Stimulated activated CD4-positive, alpha-beta T cell treated with anti-CD3 and anti-CD28 coated beads, Interleukin-15, amount 100 ng/mL, for 1 hour (primary cell): ENCODE data around the gene TRIM10.
"Not testable (repeated sequence)": the region's sequence is repeated elsewhere in the genome, so short reads cannot be mapped to it uniquely, and the experiment has no call there.

Source experiments
- DNase-seq, 2 donors: peaks; one replicate each; pipeline ENCODE4 v3.0.0-alpha.2; 2020; ENCODE audit warnings: low read depth in 1 of 2, low spot score in 1 of 2

The TRIM10 gene

DNA sequence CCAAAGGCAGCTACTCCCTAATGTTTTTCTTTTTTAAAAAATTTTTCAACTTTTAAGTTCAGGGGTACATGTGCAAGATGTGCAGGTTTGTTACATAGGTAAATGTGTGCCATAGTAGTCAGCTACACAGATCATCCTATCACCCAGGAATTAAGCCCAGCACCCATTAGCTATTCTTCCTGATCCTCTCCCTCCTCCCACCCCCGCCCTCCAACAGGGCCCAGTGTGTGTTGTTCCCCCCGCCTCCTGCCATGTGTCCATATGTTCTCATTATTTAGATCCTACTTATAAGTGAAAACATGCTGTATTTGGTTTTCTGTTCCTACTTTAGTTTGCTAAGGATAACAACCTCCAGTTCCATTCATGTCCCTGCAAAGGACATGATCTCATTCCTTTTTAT is 14.8 kb upstream of the TRIM10 start:
- DNase-seq: no peak

DNA sequence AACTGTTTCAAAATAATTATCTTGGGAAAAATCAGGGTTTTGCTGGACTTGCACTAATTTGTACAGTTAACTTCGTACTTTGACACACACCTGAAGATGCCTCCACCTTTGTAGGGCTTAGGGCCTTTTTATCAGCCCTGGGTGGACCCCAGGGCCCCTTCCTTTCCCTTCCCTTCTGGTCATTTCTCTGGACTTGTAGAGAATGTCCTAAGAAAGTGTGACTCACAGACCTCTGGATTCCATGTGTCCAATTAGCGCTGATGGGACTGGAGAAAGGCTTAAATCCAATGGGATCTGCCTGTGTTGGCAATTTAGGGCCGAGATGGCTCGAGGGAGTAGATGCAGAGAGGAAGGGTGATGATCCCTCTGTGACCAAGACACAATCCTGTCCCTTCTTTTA is 11.7 kb upstream of the TRIM10 start:
- DNase-seq: no peak

DNA sequence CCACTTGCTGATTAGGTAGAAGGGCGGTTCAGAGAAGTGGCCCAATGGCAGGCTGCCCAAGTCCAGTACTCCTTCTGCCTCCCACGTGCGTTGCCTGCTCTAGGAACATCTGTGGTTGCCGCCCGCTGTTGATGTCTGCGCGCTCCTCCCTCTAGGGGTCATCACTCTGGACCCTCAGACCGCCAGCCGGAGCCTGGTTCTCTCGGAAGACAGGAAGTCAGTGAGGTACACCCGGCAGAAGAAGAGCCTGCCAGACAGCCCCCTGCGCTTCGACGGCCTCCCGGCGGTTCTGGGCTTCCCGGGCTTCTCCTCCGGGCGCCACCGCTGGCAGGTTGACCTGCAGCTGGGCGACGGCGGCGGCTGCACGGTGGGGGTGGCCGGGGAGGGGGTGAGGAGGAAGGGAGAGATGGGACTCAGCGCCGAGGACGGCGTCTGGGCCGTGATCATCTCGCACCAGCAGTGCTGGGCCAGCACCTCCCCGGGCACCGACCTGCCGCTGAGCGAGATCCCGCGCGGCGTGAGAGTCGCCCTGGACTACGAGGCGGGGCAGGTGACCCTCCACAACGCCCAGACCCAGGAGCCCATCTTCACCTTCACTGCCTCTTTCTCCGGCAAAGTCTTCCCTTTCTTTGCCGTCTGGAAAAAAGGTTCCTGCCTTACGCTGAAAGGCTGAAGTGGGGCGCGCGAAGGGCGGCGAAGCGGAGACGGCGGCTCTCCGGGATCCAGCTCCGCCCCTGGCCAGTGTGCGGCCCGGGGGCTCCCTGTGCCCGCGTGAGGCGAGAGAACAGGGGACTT is 10.9 kb upstream of the TRIM10 start:
- DNase-seq: no peak

DNA sequence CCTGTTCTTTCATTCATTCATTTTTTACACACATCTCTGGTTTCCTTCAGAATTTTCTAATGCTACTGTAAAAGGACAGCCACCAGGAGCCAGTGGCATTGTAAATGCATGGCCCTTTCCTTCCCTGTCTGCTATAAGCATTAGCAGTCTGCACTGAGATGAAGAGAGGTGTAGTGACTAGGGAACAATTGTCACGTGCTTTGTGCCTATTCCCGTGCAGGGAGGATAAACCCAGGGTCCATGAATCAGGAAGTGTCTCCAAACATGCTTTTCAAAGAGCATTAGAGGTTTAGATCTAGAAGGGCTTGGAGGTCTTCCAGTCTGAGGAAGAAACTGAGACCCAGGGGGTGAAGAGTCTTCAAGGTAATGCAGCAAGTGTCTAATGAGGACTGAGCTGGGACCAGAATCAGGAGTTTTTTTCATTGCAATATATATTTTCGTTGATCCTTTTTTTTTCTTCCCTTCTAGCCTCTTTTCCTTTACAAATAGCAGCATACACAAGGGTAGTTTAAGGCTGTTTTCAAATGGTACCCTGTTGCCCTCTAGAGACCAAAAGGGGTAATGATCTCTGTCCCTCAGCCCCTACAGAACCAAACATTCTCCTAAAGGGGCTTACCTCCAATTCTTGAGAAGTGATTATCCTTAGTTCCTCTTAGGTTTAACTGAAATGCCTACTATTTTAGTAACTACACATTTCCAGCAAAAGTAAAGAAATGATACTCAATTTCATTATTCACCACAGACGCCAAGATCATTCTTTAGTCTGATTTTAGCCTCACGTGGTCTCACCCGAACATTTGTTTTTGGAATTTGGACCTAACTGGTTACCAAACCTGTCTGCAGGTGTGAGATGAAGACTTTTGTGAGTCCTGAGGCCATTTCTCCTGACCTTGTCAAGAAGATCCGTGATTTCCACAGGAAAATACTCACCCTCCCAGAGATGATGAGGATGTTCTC is 8.9 kb upstream of the TRIM10 start:
- DNase-seq: no peak

DNA sequence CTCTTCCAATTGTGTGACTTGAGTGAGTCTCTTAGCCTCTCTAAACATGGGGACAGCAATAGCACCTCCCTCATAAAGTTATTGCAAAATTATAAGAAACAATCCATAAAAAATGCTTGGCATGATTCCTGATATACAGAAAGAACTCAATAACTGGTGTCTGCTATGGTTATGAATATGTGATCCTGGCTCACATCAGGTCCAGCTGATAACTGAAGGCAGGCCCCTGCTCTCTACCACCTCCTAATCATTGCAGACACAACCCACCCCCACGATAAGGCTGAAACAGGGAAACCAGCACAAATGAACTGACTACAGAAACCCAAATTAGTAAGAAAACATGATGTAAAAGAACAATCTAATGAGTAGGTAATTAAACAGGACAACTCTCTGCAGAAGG is 7.7 kb upstream of the TRIM10 start:
- no peak for DNase-seq

DNA sequence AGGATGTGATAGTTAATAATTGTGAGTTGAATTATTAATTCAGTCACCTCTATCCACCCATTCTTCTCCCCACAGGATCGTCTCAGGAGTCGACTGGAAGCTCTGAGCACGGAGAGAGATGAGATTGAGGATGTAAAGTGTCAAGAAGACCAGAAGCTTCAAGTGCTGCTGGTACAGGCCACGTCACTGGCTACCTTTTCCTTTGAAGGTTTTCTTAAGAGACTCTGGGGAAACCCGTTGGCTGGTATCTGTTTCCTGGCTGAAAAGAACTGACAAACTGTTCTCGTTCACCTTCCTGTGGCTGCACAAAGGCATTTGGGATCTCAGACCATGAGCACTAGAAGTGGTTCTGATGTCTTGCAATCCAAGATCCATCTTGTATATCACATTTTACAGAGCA is 6.1 kb upstream of the TRIM10 start:
- DNase-seq: no peak

DNA sequence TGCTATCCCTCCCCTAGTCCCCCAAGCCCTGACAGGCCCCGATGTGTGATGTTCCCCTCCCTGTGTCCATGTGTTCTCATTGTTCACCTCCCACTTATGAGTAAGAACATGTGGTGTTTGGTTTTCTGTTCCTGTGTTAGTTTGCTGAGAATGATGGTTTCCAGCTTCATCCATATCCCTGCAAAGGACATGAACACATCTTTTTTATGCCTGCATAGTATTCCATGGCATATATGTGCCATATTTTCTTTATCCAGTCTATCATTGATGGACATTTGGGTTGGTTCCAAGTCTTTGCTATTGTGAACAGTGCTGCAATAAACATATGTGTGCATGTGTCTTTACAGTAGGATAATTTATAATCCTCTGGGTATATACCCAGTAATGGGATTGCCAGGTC is 4.2 kb upstream of the TRIM10 start:
- DNase-seq: not testable (repeated sequence)

DNA sequence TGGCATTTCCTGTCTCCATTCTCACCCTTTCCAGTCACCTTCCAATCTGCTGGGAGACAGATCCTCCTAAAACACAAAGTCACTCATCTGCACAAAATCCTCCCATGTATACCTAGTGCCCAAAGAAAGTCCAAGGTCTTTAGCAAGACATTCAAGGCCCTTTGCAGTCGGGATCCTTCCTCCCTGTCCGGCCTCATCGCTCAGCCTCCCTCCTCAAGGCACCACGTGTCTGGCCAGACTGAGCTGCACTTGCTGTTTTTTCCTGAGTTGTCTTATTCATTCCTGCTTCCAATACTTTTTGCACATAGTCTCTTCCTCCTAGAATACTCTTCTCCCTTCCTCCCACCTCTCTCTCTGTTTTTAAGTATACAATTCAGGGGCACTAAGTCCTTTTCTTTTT is 3.7 kb upstream of the TRIM10 start:
- no peak for DNase-seq

DNA sequence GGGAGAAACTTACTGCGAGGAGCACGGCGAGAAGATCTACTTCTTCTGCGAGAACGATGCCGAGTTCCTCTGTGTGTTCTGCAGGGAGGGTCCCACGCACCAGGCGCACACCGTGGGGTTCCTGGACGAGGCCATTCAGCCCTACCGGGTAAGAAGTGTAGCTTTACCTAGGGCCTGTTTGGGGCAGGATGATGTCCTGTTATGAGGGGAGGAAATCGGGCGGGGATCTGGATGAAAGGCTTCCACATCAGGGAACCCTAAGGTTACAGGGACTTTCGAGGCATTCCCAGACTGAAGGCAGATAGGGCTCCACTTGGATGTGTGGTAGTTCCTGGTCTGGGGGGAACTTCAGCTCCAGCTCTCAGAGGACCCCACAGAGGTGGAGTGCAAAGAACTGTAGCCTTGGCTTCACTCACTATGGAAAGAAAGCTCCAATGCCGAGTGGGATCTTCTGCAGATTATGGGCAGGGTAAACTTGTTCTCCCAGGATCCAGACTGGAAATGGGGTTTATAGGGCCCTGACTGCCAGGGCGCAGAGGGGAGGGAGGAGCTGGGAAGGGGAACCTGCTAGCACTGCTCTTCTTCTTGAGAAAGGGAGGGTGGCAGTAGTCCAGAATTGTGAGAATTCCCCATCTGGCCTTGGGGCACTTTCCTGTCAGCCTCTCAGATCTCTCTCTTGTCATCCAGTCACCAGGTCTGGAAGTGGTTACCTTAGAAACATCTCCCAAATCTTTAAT is 3.1 kb upstream of the TRIM10 start:
- no peak for DNase-seq

DNA sequence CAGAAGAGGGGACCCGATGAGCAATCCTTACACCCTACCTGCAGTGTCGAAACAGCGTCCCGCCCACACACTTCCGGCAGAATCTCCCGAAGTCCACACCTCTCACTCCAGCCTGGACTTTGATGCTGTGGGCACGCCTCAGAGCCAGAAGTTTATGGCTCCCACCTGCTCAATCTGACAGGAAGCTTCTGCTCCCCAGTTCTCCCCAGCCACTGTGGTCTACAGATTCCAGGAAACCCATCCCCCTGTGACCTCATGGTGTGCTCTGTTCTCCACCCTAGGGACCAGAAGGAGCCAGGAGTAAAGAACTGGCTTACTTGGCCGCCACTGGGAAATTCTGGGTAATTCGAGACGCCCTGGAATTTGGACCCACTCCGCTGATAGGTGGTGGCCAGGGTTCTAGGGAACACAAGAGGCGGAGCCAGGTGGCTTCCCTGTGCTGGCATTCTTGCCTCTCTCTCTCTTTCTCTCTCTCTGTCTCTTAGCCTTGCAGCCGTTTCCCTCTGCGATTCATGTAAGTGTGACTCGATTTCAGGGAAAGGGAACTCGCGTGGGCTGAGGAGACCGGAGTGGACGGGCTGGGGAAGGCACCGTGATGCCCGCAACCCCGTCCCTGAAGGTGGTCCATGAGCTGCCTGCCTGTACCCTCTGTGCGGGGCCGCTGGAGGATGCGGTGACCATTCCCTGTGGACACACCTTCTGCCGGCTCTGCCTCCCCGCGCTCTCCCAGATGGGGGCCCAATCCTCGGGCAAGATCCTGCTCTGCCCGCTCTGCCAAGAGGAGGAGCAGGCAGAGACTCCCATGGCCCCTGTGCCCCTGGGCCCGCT is 2.3 kb upstream of the TRIM10 start, which contains the start of gene TRIM15:
Gene TRIM15 (plus strand): TSS at position 457 of the 828 bp plus-strand sequence. CDS start 139 bp downstream, at position 596.
- DNase-seq: peak in 1 of 2 donors; percentile 38

DNA sequence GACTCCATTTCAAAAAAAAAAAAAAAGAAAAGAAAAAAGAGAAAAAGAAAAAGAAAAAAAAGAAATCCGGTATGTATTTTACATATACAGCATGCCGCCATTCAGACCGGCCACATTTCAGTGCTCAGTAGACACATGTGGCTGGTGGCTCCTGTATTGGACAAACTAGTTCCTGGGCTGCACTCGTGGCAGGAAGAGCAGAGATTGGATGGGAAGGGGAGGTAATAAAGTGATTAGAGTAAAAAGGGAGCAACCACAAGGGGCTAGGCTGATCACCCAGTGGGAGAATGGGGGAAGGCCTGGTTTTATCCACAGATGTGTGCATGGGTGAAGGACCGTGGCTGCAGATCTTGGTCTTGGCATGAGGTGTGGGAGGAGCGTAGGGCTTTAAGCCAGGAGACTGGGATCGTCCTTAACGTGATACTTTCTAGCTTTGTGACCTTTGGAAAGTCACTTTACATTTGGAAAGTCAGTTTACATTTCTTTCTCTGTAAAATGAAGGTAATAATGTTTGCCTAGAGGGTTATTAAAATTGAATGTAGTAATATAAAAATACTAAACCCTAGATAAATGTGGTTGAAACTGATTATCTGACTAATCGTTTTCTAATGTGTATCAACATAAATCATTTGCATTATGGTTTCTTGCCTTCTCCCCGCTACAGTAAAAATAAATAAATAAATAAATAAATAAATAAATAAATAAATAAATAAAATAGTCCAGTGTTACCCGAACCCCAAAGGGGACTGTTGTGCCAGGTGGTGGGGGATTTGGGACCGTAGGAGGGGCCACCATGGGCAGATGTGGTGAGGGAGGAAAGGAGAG is 1.5 kb upstream of the TRIM10 start:
- no peak for DNase-seq

DNA sequence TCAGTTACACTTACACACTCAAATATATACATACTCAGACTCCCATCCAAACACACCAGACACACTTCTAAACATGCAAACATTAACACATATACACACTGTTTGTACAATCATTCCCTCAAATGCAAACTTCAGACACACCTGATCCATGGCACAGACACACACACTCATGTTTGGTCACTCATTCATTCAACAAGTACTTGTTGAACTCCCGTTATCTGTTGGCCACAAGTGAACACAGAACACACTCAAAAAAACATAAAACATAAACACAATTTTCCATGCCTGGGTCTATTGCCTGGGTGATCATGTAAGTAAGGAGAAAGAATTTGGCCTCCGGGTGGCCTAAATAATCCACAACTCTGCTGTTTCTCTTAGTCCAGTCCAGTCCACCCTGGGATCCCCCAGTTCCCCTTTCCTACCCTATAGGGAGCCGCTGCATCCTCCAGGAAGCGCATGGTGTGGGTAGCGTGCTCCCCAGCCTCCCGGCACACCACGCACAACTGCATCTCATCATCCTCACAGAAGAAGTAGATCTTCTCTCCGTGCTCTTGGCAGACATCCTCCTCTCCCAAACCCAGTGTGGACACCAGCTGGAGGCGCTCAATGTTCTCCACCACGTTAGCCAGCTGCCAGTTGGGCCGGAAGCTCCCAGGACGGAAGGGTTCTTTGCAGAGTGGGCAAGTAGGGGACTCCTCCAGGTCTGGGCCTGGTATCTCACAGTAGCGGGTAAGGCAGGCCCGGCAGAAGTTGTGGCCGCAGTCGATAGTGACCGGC is 815 bp downstream of the TRIM10 start:
- no peak for DNase-seq

DNA sequence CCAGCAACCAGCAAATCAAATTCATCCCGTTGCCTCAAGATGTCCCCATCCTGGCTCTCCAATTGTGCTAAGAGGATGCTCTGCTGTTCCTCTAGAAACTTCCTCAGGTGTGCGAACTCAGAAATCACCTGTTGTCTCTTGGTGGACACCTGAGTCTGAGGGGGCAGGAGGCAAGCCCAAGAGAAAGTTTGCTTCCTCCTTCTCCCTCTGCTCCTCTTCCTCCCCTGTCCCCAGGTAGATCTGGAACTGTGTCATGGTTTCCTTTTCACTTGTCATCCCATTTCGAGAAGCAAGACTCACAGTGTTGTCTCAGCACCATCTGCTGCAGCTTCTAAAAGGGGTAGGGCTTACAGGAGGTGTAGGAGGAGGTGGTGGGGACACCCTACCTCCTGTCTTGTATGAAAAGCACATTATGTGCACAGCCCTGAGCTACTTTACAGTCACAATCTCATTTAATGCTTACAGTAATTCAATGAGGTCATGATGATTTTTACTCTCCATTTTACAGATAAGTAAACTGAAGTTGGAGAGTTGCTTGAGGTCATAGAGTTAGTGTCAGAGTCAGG is 2.5 kb downstream of the TRIM10 start:
- DNase-seq: no peak

DNA sequence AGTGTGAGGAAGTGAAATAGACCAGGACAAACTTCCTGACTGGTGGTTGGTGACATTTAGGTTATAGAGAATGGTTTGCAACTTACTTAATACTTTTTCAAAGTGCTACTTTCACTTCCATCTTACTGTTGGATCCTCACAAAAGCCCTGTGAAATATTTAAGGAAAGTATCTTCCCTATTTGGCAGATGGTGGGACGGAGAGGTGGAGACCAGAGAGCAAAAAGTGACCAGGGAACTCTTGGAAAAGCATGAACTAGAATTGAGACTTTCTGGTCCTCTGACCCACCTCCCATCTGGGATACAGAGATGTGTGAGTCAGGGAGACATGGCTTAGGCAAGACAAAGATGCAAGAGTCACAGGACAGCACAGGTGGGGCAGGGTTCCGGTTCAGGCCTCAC is 3.0 kb downstream of the TRIM10 start:
- no peak for DNase-seq

DNA sequence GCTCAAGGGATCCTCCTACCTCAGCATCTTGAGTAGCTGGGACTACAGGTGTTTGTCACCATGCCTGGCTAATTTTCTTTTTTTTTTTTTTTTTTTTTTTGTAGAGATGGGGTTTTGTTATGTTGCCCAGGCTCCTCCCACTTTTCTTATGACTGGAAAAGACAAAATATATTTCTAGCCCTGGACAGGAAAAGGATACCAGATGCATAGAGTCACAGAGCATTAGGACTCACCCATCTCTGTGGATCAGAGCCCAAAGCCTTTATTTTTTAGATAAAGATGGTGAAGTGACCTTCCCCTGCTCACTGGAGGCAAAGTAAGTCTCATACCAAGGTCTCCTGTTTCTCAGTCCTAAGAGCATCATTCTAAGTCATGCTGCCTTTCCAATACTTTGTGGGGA is 3.4 kb downstream of the TRIM10 start:
- DNase-seq: no peak

DNA sequence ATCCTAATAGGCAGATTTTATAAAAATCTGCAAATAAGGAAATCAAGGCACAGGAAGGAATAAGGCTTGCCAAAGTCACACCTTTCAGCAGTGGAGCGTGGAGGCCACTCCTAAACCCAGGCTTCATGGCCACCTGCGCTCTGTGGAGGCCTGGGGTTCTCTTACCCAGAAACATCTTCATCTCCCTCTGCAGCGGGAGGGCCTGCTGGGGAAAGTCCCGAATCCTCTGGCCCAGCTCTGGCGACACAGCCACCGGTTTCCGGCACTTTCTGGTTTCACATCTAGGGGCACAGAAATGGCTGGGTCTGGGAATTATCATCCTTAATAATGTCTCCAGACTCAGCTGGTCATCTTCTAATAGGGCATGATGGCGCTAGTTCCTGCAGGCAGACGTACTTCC is 4.2 kb downstream of the TRIM10 start:
- DNase-seq: no peak

DNA sequence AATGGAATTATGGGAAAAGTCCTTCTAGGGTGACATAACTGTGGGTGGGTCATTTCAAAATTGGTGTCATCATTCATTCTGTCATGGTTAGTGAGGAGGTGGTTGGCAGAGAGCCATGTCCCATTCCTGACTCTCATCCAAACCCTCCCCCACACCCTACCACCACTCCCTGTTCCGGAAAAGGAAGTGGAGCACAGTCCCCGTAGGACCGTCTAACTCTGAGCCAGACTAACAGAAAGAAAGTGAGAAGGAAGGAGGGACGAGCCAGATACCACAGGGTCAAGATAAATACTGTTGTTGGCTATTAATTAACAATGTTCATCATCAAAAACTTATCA is 4.8 kb downstream of the TRIM10 start:
- DNase-seq: no peak

DNA sequence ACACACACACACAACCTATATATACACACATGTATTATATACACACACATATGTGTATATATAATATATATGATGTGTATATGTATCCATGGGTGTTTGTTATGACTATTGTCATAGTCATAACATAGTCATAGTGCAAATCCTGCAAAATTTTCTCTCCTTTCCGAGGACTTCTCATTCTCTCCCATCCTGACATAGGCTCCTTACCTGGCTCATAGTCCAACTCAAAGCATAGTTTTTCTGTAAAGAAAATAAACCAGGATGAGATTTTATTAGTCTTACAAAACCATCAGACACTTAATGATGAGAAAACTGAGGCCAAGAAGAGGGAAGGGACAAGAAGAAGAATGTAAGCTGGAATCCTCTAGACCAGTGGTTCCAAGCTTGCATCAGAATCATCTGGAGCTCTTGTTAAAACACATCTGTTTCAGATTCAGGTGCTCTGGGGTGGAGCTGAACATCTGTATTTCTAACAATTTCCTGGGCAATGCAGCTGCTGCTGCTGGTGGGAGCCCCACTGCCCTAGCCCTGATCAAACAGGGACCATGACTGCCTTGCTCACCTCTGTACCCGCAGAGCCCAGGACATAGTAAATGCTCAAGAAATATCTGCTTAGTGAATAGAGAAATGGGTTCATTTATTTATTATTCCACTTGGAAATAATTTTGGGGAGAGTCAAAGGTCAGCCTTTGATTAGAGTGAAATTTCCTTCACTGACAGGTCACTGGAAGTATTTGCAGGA is 5.3 kb downstream of the TRIM10 start:
- DNase-seq: no peak
